Stimulated activated CD8-positive, alpha-beta memory T cell treated with anti-CD3 and anti-CD28 coated beads, Interleukin-12 subunit alpha, Interleukin-12 subunit beta, amount 100 ng/mL, for 1 hour (primary cell): ENCODE results near the gene HOXA5.

Experiments used
- DNase-seq: peaks from one replicate; pipeline ENCODE4 v3.0.0-alpha.2; 2020; ENCODE audit warnings: low read depth

The HOXA5 gene

DNA sequence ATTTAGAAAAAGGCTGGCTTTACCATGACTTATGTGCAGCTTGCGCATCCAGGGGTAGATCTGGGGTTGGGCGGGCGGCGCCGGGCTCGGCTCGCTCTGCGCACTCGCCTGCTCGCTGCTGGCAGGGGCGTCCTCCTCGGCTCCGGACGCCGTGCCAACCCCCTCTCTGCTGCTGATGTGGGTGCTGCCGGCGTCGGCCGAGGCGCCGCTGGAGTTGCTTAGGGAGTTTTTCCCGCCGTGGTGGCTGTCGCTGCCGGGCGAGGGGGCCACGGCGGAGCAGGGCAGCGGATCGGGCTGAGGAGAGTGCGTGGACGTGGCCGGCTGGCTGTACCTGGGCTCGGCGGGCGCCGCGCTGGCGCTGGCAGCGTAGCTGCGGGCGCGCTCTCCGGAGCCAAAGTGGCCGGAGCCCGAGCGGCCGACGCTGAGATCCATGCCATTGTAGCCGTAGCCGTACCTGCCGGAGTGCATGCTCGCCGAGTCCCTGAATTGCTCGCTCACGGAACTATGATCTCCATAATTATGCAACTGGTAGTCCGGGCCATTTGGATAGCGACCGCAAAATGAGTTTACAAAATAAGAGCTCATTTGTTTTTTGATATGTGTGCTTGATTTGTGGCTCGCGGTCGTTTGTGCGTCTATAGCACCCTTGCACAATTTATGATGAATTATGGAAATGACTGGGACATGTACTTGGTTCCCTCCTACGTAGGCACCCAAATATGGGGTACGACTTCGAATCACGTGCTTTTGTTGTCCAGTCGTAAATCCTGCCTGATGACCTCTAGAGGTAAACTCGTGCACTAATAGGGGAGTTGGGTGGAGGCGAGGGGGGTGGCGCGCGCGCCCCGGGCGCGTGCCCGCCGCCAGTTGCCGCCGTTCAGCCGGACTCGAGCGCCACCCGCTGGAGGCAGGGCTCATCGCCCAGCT, at the start of gene HOXA5:
Gene HOXA5, minus strand, starts transcription at position 659 of the 927 bp plus-strand sequence. Its CDS starts 74 bp downstream, at position 585.
- no peak for DNase-seq

DNA sequence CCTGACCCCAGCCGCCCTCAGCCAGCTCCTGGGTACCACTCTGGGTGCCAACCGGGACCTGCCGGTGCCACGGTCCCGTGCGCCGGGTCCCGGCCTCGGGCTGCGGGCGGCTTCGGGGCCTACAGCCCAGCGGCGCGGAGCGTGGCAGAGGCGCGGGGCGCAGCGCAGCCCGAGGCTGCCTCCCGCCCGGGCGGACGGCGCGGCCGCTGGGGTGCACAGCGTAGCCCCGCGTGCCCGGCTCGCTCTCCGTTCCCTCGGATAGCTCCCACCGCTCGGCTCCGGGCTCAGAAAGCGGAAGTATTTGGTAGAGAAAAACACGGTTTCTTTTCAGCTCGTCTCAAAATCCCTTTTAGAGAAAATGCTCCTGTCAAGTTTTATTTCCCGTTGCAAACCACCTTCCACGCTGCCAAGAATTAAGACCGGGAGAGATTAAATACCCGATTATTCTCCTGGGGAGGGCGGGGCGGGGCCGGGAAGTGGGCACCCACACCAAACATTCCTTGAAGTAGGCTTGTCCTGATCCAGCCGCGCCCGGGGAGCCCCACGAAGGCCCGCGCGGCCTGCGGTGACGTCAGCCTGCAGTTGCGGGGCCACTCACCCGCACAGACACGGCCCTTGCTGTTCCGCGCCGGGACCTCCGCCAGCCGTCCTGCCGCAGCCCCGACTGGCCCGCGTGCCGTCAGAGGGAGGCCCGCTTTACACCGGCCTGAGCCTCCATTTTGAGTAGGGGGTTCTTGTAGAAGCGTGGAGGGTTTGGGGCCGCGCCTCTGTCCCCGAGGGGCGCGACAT, 49.3 kb upstream of the HOXA5 start:
- no peak for DNase-seq

DNA sequence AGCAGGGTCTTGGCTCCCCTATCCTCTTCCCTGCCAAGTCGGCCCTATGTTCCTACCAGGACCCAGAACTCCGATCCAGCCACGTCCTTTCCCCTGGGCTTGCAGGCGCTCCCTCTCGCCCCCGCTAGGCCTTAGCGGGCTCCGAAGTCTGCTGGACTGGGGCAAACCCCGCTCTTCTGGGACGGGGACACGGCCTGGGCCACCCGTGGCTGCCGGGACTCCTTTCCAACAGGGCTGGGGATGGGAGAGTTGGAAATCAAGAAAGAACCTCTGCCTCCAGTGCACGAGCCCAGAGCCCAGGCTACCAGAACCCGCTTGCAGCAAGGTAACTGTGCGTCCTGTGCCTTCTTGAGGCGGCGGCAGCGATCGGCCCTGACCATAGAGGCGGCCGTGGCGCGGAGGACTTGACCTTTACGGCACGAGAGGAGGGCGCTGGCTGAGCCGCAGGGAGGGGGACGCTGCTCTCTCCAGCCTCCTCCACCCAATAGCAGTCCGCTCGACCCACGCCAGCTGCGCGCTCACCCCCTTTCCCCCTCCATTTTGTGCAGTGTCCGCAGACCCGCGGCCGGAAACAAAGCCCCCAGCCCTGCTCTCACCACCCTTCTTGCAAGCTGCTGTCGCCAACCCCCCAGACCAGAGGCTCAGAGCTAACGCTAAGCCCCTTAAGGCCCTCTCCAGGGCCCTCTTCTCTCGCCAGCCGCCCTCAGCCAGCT, 48.5 kb upstream of the HOXA5 start:
- no peak for DNase-seq

- no peak for DNase-seq
Measured at GRCh38 chr7:27191161-27191731, 47.8 kb upstream of the HOXA5 start.

GRCh38 chr7:27189997-27190748, 46.7 kb upstream of the HOXA5 start:
- no peak for DNase-seq

DNA sequence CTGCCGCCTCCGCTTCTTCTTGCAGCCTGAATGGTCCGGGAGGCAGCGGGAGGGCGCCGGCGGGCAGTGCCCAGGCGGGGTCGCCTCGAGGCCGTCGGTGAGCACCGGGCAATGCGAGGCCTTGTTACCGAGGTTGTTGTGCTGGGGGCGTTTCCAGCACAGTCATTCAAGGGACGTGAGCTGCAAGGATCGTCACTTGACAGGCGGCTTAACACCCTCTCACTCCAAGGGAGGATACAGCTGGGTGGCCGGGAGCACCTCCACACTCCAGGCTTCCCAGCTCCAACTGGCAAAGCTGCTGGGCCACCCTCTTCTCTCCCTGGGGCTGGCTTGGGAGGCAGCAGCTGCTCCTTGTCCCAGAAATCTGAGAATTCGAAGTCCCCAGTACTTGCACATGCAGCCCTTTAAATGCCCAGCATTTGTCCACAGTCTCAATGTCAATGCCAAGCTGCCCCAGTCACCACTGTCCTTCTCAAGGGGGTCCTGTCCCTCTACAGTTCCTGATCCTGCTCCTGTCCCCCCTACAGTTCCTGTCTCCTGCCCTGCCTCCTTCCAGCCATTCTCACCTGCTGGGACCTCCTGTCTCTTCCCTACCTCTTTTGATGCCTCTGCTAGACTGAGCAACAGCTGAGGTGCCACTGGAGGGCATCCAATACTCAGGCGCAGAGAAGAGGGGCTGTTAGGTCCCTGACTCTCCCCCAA, 46.0 kb upstream of the HOXA5 start:
- no peak for DNase-seq

- DNase-seq = no peak
Measured at GRCh38 chr7:27188386-27189294, 45.2 kb upstream of the HOXA5 start.

GRCh38 chr7:27187475-27188385, 44.2 kb upstream of the HOXA5 start:
- no peak for DNase-seq

GRCh38 chr7:27186668-27187474, 43.4 kb upstream of the HOXA5 start:
- no peak for DNase-seq

GRCh38 chr7:27185854-27186667, 42.6 kb upstream of the HOXA5 start:
- DNase-seq = no peak

GRCh38 chr7:27185013-27185853, 41.8 kb upstream of the HOXA5 start, which contains the start of gene HOXA11:
HOXA11 (minus strand) TSS chr7:27185232; CDS start chr7:27185144, 88 bp downstream.
- no peak for DNase-seq

GRCh38 chr7:27184337-27185012, 41.0 kb upstream of the HOXA5 start:
- no peak for DNase-seq

- DNase-seq = no peak
Measured at GRCh38 chr7:27183682-27184336, 40.3 kb upstream of the HOXA5 start.

DNA sequence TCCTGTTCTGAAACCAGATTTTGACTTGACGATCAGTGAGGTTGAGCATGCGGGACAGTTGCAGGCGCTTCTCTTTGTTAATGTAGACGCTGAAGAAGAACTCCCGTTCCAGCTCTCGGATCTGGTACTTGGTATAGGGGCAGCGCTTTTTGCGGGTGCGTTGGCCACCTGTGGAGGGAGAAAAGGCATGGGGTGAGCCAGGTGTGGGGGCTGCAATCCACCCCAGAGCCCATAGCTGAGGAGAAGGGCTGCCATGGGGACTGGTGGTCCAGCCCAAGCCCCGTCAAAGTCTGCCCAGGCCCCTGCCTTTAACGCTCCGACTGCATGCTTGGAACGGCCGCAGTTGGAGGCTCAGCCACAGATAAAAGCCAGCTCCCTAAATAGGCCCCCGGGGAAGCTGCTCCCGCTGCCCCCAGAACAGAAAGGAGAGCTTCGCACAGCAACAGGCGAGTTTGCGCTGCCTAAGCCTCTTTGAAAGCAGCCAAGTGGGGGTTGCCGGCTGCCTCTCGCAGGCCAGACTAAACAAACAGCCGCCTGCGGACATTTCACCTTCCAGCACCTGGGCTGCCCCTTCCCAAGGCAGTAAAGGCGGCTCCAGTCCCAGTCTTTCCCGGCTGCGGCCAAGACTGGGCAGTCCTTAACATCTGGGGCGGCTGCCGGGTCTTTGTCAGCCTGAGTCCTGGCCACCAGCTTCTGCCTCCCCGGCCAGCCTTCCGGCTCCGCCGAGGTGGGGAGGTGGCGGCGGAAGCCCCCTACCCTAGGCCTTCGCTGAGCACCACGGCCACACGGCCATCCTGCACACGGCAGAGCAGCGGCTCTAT, 39.6 kb upstream of the HOXA5 start:
- no peak for DNase-seq
